SK-N-SH (cell line): Measurements from ENCODE around the gene TMEM231. TPM values are rescaled to one million over a fixed set of nuclear protein-coding genes. Genes with fewer than 3 reads are reported as not detected.

Experiments
- CTCF ChIA-PET: fragments of 300-600, 350-600 bp; formaldehyde crosslinking; extraction: SDS; loops from one replicate; lab custom pipeline; 2021; lab: Yijun Ruan, JAX
- POLR2A ChIA-PET: fragments of 350-600 bp; sonication (Branson Sonifier 250); formaldehyde crosslinking; extraction: SDS; loops from one replicate; lab custom pipeline; 2020; ENCODE audit warnings: antibody characterized with exemption, inconsistent platforms; lab: Yijun Ruan, JAX
- DNase-seq: peaks from one replicate; pipeline ENCODE4 v3.0.0; 2012
- H2AFZ ChIP-seq: fragments of 200-600 bp; sonication (generic); 2 replicates; pipeline ENCODE4 v1.8.1; 2016; ENCODE audit warnings: antibody characterized with exemption, mild to moderate bottlenecking, low read depth
- H3F3A ChIP-seq: fragments of 200-600 bp; sonication (generic); replicated peaks from 2 replicates; pipeline ENCODE3; 2016; ENCODE audit warnings: antibody characterized with exemption, mild to moderate bottlenecking; ENCODE audit not compliant: insufficient read depth
- H3K27ac ChIP-seq, 2 experiments: fragments of 200-500 bp in 1 of 2; fragments of 200-600 bp in 1 of 2; sonication (Bioruptor generic) in 1 of 2; sonication (generic), shearing (Covaris generic) in 1 of 2; 2 replicates each; pipeline versions ENCODE4 v1.5.1 to v1.6.1; 2014 to 2016; ENCODE audit warnings: low read depth in 2 of 2, inconsistent platforms in 1 of 2, low read length in 1 of 2, mild to moderate bottlenecking in 1 of 2, mixed read lengths in 1 of 2
- H3K27me3 ChIP-seq: fragments of 200-600 bp; sonication (generic), shearing (Covaris generic); 2 replicates; pipeline ENCODE4 v1.6.1; 2016; ENCODE audit warnings: mixed run types; ENCODE audit not compliant: insufficient read depth
- H3K36me3 ChIP-seq, 2 experiments: fragments of 200-500 bp in 1 of 2; fragments of 200-600 bp in 1 of 2; sonication (Bioruptor generic) in 1 of 2; sonication (generic) in 1 of 2; replicated peaks in 1 of 2; 2 replicates each; pipeline versions ENCODE3 to v1.5.1; 2014 to 2016; ENCODE audit warnings: low read length in 1 of 2, mild to moderate bottlenecking in 1 of 2; ENCODE audit not compliant: insufficient read depth in 2 of 2, control insufficient read depth in 1 of 2
- H3K4me1 ChIP-seq, 2 experiments: fragments of 200-500 bp in 1 of 2; fragments of 200-600 bp in 1 of 2; sonication (Bioruptor generic) in 1 of 2; sonication (generic), shearing (Covaris generic) in 1 of 2; 2 replicates each; pipeline versions ENCODE4 v1.5.1 to v1.6.1; 2014 to 2016; ENCODE audit warnings: low read depth in 1 of 2, low read length in 1 of 2, mixed run types in 1 of 2; ENCODE audit not compliant: insufficient read depth in 2 of 2, control insufficient read depth in 1 of 2
- H3K4me2 ChIP-seq: fragments of 200-600 bp; sonication (generic), shearing (Covaris generic); 2 replicates; pipeline ENCODE4 v1.6.1; 2017; ENCODE audit warnings: mixed run types
- H3K4me3 ChIP-seq, 2 experiments: fragments of 200-500 bp in 1 of 2; fragments of 200-600 bp in 1 of 2; sonication (Bioruptor generic) in 1 of 2; sonication (generic), shearing (Covaris generic) in 1 of 2; 2 replicates each; pipeline versions ENCODE4 v1.5.1 to v1.8.1; 2014 to 2016; ENCODE audit warnings: low read depth in 2 of 2, inconsistent platforms in 1 of 2, low read length in 1 of 2, mild to moderate bottlenecking in 1 of 2, mixed read lengths in 1 of 2, moderate library complexity in 1 of 2
- H3K79me2 ChIP-seq: fragments of 200-600 bp; sonication (generic); 2 replicates; pipeline ENCODE4 v1.8.1; 2017; ENCODE audit warnings: mild to moderate bottlenecking; ENCODE audit not compliant: insufficient read depth
- H3K9ac ChIP-seq: fragments of 200-600 bp; sonication (generic); 2 replicates; pipeline ENCODE4 v1.6.1; 2017; ENCODE audit warnings: mixed run types
- H3K9me2 ChIP-seq: fragments of 200-600 bp; sonication (generic); 2 replicates; pipeline ENCODE4 v1.6.1; 2017; ENCODE audit warnings: mixed run types
- H3K9me3 ChIP-seq: fragments of 200-600 bp; sonication (generic); 2 replicates; pipeline ENCODE4 v1.6.1; 2017; ENCODE audit warnings: mixed run types, mild to moderate bottlenecking, moderate library complexity
- H4K20me1 ChIP-seq: fragments of 200-600 bp; sonication (generic); 2 replicates; pipeline ENCODE4 v1.6.1; 2017; ENCODE audit warnings: mild to moderate bottlenecking, mixed run types; ENCODE audit not compliant: insufficient read depth
- ELF1 ChIP-seq: IDR thresholded peaks from 2 replicates; pipeline ENCODE4 v1.4.0; 2012
- EP300 ChIP-seq, 2 experiments: IDR thresholded peaks; 2 replicates each; pipeline versions ENCODE4 v1.4.0 to v1.6.1; 2012; ENCODE audit warnings: borderline replicate concordance in 1 of 2, low read depth in 1 of 2, low read length in 1 of 2
- EZH2phosphoT487 ChIP-seq: fragments of 200-600 bp; sonication (generic); IDR thresholded peaks from 2 replicates; pipeline ENCODE4 v1.6.1; 2017; ENCODE audit warnings: low read depth, mixed run types, mild to moderate bottlenecking, antibody characterized with exemption, moderate library complexity, borderline replicate concordance
- FOSL2 ChIP-seq: IDR thresholded peaks from 2 replicates; pipeline ENCODE4 v1.4.0; 2012; ENCODE audit warnings: low read depth, mild to moderate bottlenecking, moderate library complexity, borderline replicate concordance
- FOXJ3 ChIP-seq: sonication (generic); formaldehyde crosslinking; IDR thresholded peaks from 2 replicates; pipeline ENCODE4 v1.5.1; 2020; ENCODE audit warnings: mild to moderate bottlenecking, missing genetic modification reagents
- FOXM1 ChIP-seq: IDR thresholded peaks from 2 replicates; pipeline ENCODE4 v1.4.0; 2012; ENCODE audit warnings: low read depth, mild to moderate bottlenecking
- GABPA ChIP-seq: IDR thresholded peaks from 2 replicates; pipeline ENCODE4 v1.4.0; 2012; ENCODE audit warnings: low read depth, mild to moderate bottlenecking
- MEF2A ChIP-seq: IDR thresholded peaks from 2 replicates; pipeline ENCODE4 v1.4.0; 2012; ENCODE audit warnings: low read depth, borderline replicate concordance
- MXI1 ChIP-seq: IDR thresholded peaks from 2 replicates; pipeline ENCODE4 v1.6.1; 2012; ENCODE audit warnings: mild to moderate bottlenecking, low read depth, low read length, improper control_type of control experiment
- NFIC ChIP-seq: IDR thresholded peaks from 2 replicates; pipeline ENCODE4 v1.4.0; 2012; ENCODE audit warnings: borderline replicate concordance
- NRF1 ChIP-seq: IDR thresholded peaks from 2 replicates; pipeline ENCODE4 v1.6.1; 2012; ENCODE audit warnings: low read depth, mild to moderate bottlenecking, low read length
- POLR2AphosphoS5 ChIP-seq: IDR thresholded peaks from 2 replicates; pipeline ENCODE4 v1.6.1; 2012; ENCODE audit warnings: low read depth, low read length
- RAD21 ChIP-seq: IDR thresholded peaks from 2 replicates; pipeline ENCODE4 v1.6.1; 2012; ENCODE audit warnings: mild to moderate bottlenecking, low read length
- RFX5 ChIP-seq: IDR thresholded peaks from 2 replicates; pipeline ENCODE4 v1.6.1; 2012; ENCODE audit warnings: mild to moderate bottlenecking, improper control_type of control experiment, low read length
- RXRA ChIP-seq: IDR thresholded peaks from 2 replicates; pipeline ENCODE4 v1.4.0; 2012; ENCODE audit warnings: low read depth, mild to moderate bottlenecking, borderline replicate concordance
- SMC3 ChIP-seq: IDR thresholded peaks from 2 replicates; pipeline ENCODE4 v1.6.1; 2012; ENCODE audit warnings: low read depth, low read length, improper control_type of control experiment
- TAF1 ChIP-seq: IDR thresholded peaks from 2 replicates; pipeline ENCODE4 v1.6.1; 2012; ENCODE audit warnings: low read depth, mild to moderate bottlenecking, low read length, moderate library complexity, borderline replicate concordance
- TCF12 ChIP-seq: IDR thresholded peaks from 2 replicates; pipeline ENCODE4 v1.4.0; 2012
- TEAD4 ChIP-seq: IDR thresholded peaks from 2 replicates; pipeline ENCODE4 v1.4.0; 2012; ENCODE audit warnings: mild to moderate bottlenecking, borderline replicate concordance; ENCODE audit not compliant: insufficient read depth
- WGBS: methylation state at CpG from one replicate; pipeline ENCODE4 v1.1.6; 2017; ENCODE audit warnings: low lambda C conversion rate; 5-methylcytosine and 5-hydroxymethylcytosine counted together
- polyA plus RNA-seq, 3 experiments: library from polyadenylated mRNA; depleted of rRNA; stranded (reverse); fragments of >200 nt; gene quantifications; 2 replicates each; pipeline ENCODE4 v1.2.3, GENCODE V29; 2012
- TF ChIP-seq, protein P1 (sequence below): fragments of 150-350 bp; IDR thresholded peaks from 2 replicates; pipeline ENCODE4 v1.6.1; 2016; ENCODE audit warnings: mild to moderate bottlenecking, low read depth, low read length
- TF ChIP-seq, protein P2 (sequence below): IDR thresholded peaks from 2 replicates; pipeline ENCODE4 v1.6.1; 2012; ENCODE audit warnings: mild to moderate bottlenecking, low read depth, low read length, moderate library complexity
- TF ChIP-seq, protein P3 (sequence below): IDR thresholded peaks from 2 replicates; pipeline ENCODE4 v1.4.0; 2012; ENCODE audit warnings: low read depth, borderline replicate concordance
- TF ChIP-seq, protein P4 (sequence below): fragments of 150-350 bp; IDR thresholded peaks from 2 replicates; pipeline ENCODE4 v1.6.1; 2017; ENCODE audit warnings: antibody characterized with exemption, low read length, low read depth, borderline replicate concordance

Gene TMEM231
- polyA plus RNA-seq, 1 of the 3 experiments (the other 2 are of a cell fraction), result 18.1 TPM

DNA sequence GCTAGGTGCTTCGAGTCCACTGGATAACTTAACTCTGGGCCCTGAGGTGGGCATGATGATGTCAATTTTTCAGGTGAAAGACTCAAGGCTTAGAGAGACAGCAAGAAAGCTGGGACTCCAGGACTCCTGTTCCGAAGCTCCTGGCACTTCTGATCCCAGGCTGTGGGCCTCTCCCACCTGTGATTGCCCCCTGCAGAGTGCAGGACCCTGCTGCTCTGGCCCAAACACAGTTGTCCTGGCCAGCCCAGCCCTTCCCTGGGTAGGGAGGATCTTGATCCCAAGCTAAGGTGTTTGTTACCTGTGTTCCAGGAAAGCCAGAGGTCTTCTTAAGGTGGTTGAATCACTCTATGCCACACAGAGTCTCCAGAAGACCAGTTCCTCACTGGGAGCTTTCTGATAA lies 23.3 kb downstream of the TMEM231 start:
- Histone ChIP-seq H3F3A (no peaks in the 10 kb centered on the region), H3K36me3 (no peaks in the 10 kb centered on the region), H3K9me3 (no peaks in the 10 kb centered on the region), H3K27me3 (no peaks in the 10 kb centered on the region), H3K27ac (no peak overlapping the region), H3K4me2 (no peak overlapping the region), H2AFZ (no peak overlapping the region), H3K4me1 (no peaks in the 10 kb centered on the region), H4K20me1 (no peaks in the 10 kb centered on the region), H3K9ac (no peak overlapping the region), H3K9me2 (no peaks in the 10 kb centered on the region), H3K79me2 (no peaks in the 10 kb centered on the region), H3K4me3 (no peak overlapping the region)
- DNase-seq, result no peak
- POLR2A ChIA-PET, result no interaction called here
- TF ChIP-seq NRF1 (no peak), NFIC (no peak), EP300 (IDR thresholded peaks at IDR 0.05; ENCODE audit: borderline replicate concordance in 1 of 2, low read depth in 1 of 2, low read length in 1 of 2) (no peak), ELF1 (no peak), MXI1 (no peak), MEF2A (no peak), FOXJ3 (no peak), RAD21 (no peak), FOXM1 (no peak), FOSL2 (no peak), TAF1 (no peak), RXRA (no peak), EZH2phosphoT487 (no peak), SMC3 (no peak), POLR2AphosphoS5 (no peak), TCF12 (no peak), RFX5 (no peak), TEAD4 (no peak)
- TF ChIP-seq, protein P1, sequence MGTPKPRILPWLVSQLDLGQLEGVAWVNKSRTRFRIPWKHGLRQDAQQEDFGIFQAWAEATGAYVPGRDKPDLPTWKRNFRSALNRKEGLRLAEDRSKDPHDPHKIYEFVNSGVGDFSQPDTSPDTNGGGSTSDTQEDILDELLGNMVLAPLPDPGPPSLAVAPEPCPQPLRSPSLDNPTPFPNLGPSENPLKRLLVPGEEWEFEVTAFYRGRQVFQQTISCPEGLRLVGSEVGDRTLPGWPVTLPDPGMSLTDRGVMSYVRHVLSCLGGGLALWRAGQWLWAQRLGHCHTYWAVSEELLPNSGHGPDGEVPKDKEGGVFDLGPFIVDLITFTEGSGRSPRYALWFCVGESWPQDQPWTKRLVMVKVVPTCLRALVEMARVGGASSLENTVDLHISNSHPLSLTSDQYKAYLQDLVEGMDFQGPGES, result no peak
- CTCF ChIA-PET, result interaction anchor here (1.3 to 2.0 kb wide), 3 partner anchors 16 to 334 kb away, joined by 5 to 11 read pairs (median 6); partner anchors contain the start of gene TMEM170A
- 40% methylated on average over 2 of the region's 2 CpGs for WGBS

DNA sequence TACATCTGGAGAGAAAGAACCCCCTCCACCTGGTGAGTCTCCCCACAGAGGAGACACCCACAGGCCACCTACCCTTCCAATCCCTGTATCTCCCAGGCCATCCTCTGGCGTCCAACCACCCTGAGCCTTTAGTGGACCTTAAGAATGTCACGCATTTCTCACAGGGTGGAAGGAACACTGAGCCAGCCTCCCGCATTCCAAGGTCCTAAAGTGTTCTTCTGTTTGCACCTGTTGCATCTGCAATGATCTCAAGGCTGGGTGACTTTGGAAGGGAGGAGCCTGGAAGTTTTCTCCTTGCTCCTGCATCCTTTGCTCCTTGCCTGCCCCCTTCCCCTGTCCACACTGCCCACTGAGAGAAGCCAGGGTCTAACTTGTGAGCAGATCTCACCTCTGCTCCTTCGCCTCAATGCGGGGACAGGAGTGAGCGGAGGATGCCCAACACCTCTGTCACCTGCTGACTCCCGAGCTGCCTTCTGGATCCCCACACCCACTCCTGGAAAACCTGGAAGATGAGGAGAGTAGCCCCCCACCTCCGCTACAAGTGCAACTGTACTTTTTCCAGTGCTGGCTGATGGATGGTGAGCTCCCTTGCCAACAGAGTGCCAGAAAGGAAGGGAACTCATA lies 23.8 kb downstream of the TMEM231 start:
- H3F3A ChIP-seq, result no peaks in the 10 kb centered on the region
- WGBS, result 75% methylated on average over 8 of the region's 8 CpGs
- H2AFZ ChIP-seq, result no peak overlapping the region
- H3K4me2 ChIP-seq, result no peak overlapping the region
- H3K36me3 ChIP-seq, result no peaks in the 10 kb centered on the region
- no peaks in the 10 kb centered on the region for H3K79me2 ChIP-seq
- H3K9me3 ChIP-seq, result no peaks in the 10 kb centered on the region
- no peaks in the 10 kb centered on the region for H3K27me3 ChIP-seq
- CTCF ChIA-PET, result interaction anchor here (1.2 to 2.0 kb wide), 4 partner anchors 15 to 333 kb away, joined by 3 to 11 read pairs (median 6); partner anchors contain the start of gene TMEM170A
- no peak for DNase-seq
- no peaks in the 10 kb centered on the region for H3K4me1 ChIP-seq
- no peak overlapping the region for H3K9ac ChIP-seq
- H4K20me1 ChIP-seq, result no peaks in the 10 kb centered on the region
- no peak overlapping the region for H3K4me3 ChIP-seq
- POLR2A ChIA-PET, result no interaction called here
- H3K27ac ChIP-seq, result no peak overlapping the region
- H3K9me2 ChIP-seq, result no peaks in the 10 kb centered on the region
- TF ChIP-seq, protein P2, sequence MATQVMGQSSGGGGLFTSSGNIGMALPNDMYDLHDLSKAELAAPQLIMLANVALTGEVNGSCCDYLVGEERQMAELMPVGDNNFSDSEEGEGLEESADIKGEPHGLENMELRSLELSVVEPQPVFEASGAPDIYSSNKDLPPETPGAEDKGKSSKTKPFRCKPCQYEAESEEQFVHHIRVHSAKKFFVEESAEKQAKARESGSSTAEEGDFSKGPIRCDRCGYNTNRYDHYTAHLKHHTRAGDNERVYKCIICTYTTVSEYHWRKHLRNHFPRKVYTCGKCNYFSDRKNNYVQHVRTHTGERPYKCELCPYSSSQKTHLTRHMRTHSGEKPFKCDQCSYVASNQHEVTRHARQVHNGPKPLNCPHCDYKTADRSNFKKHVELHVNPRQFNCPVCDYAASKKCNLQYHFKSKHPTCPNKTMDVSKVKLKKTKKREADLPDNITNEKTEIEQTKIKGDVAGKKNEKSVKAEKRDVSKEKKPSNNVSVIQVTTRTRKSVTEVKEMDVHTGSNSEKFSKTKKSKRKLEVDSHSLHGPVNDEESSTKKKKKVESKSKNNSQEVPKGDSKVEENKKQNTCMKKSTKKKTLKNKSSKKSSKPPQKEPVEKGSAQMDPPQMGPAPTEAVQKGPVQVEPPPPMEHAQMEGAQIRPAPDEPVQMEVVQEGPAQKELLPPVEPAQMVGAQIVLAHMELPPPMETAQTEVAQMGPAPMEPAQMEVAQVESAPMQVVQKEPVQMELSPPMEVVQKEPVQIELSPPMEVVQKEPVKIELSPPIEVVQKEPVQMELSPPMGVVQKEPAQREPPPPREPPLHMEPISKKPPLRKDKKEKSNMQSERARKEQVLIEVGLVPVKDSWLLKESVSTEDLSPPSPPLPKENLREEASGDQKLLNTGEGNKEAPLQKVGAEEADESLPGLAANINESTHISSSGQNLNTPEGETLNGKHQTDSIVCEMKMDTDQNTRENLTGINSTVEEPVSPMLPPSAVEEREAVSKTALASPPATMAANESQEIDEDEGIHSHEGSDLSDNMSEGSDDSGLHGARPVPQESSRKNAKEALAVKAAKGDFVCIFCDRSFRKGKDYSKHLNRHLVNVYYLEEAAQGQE, result no peak
- TF ChIP-seq TAF1 (no peak), GABPA (no peak), FOXM1 (no peak)
- TF ChIP-seq, protein P3, sequence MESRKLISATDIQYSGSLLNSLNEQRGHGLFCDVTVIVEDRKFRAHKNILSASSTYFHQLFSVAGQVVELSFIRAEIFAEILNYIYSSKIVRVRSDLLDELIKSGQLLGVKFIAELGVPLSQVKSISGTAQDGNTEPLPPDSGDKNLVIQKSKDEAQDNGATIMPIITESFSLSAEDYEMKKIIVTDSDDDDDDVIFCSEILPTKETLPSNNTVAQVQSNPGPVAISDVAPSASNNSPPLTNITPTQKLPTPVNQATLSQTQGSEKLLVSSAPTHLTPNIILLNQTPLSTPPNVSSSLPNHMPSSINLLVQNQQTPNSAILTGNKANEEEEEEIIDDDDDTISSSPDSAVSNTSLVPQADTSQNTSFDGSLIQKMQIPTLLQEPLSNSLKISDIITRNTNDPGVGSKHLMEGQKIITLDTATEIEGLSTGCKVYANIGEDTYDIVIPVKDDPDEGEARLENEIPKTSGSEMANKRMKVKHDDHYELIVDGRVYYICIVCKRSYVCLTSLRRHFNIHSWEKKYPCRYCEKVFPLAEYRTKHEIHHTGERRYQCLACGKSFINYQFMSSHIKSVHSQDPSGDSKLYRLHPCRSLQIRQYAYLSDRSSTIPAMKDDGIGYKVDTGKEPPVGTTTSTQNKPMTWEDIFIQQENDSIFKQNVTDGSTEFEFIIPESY, result no peak
- TF ChIP-seq, protein P4, sequence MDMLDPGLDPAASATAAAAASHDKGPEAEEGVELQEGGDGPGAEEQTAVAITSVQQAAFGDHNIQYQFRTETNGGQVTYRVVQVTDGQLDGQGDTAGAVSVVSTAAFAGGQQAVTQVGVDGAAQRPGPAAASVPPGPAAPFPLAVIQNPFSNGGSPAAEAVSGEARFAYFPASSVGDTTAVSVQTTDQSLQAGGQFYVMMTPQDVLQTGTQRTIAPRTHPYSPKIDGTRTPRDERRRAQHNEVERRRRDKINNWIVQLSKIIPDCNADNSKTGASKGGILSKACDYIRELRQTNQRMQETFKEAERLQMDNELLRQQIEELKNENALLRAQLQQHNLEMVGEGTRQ, result no peak
